ENCODE data around the gene PHTF2.
A peak's percentile ranks its signal among the peaks of the same experiment; 100 is the strongest.
"Not testable (repeated sequence)": the region's sequence is repeated elsewhere in the genome, so short reads cannot be mapped to it uniquely, and the experiment has no call there.

Gene PHTF2

GRCh38 chr7:77798394-77799077 is at the start of gene PHTF2, which contains the start of gene TMEM60:
Gene PHTF2 (plus strand): TSS chr7:77798773.
Gene TMEM60 (minus strand): TSS chr7:77798434. CDS start chr7:77794373, 4,061 bp downstream.
- DNase-seq = peak; percentile 88 to 94

- DNase-seq = no peak
Observed at GRCh38 chr7:77752016-77752415, 46.6 kb upstream of the PHTF2 start.

DNA sequence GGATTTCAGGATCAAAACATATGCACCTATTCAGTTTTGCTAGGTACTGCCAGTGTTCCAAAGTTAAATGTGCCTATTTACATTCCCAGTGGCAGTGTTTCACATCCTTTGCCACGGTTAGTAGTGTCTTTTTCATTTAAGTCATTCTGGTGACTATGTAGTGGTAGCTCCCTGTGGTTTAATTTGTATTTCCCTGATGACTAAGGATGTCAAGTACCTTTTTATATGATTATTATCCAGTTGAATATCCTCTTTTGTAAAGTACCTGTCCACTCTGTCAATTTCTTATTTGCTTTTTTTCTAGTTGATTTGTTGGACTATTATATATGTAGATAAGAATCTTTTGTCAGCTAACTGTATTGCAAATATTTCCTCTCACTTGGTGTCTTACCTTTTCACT is 45.4 kb upstream of the PHTF2 start:
- DNase-seq = no peak

DNA sequence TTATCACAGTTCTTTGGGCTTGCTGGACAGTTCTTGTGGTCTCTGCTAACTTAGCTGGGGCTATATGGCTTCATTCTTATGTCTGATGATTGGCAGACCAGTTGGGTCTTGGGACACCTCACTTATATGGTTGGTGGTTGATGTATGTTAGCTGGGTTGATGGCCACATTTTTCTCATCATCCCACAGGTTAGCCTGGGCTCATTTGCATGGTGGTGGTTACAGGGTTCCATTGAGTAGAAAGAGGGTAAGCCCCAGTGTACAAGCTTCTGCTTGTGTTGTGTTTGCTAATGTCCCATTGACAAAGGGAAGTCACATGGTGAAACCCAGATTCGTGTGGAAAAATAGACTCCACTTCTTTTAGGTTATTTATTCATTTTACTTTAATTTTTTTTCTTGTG is 41.0 kb upstream of the PHTF2 start:
- no peak for DNase-seq

- DNase-seq = peak; percentile 21 to 46
Observed at GRCh38 chr7:77759294-77759889, 39.2 kb upstream of the PHTF2 start.

- DNase-seq = no peak
Observed at GRCh38 chr7:77760809-77761453, 37.6 kb upstream of the PHTF2 start.

DNA sequence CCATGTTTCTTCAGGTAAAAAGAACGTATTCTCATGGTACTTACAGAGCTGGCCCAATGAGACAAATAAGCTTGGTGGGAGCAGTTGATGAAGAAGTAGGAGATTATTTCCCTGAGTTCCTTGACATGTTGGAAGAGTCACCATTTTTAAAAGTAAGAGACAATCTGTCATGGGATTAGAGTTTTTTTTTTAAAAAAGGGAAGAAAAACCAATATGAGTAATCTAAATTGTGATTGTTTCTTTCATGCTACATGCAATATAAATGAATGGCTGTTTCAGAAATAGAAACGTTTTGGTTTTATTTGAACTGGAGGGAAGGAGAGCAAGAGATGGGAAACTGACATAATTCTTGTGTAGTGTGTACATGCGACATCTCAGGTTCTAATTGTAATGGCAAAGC is 33.1 kb upstream of the PHTF2 start:
- no peak for DNase-seq

DNA sequence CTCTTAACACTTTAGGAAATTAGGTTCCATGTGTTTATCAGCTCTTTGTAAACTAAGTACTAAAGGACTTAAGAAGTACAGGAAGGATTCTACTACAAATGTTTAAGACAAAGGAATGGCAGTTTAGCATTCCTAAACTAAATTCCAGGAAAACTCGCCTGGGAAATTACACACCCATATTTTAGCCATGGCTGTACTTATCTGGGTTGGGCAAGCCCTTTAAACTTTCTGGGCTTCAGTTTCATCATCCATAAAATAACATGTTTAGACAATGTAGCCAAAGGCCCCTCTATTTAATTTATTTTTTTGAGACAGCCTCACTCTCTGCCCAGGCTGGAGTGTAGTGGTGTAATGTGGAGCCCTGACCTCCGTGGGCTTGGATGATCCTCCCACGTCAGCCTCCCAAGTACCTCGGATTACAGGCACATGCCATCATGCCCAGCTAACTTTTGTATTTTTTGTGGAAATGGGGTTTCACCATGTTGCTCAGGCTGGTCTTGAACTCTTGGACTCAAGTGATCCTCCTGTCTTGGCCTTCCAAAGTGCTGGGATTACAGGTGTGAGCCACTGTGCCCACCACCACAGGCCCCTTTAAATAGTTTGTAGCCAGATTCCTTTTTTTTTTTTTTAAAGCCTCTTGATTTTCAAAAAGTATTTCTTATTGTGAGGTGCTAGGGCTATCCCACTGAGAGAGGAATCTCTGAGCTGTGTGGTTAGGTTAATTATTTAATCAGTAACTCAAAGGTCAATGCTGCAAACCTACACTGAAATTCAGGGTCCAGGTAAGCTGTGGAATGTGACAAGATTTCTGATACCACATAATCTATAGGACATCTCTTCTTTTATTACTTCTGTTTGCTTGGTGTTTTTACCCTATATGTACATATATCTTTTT is 32.4 kb upstream of the PHTF2 start:
- DNase-seq = no peak

- no peak for DNase-seq
Observed at GRCh38 chr7:77766801-77767605, 31.6 kb upstream of the PHTF2 start.

GRCh38 chr7:77770316-77770715 is 28.3 kb upstream of the PHTF2 start:
- no peak for DNase-seq

- DNase-seq = no peak
Observed at GRCh38 chr7:77771901-77772300, 26.7 kb upstream of the PHTF2 start.

DNA sequence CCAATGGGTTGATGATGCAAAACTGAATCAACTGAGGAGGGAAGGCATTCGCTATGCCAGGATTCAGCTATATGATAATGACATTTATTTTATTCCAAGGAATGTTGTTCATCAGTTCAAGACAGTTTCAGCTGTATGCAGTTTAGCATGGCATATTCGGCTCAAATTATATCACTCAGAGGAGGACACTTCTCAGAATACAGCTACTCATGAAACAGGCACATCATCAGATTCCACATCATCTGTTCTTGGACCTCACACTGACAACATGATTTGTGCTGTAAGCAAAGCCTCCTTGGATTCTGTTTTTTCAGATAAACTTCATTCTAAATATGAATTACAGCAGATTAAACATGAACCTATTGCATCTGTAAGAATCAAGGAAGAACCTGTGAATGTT is 20.0 kb upstream of the PHTF2 start:
- DNase-seq = no peak

DNA sequence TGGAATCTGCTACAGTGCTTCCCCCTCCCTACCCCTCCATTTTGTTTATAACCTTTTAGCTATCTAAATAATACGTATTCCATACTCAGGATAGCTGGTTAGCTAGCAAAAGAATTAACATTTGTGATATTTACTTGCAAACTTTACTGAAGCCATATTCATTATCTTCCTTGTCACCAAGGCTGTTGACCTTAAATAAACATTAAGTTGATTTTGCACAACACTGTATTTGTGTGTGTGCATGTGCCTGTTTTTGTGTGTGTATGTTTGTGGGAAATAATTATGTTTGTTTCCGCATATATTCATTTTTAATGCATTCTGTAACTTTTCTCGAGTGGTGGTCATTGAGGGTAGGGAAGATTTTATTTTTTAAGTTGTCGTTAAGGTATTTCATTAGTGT is 16.2 kb upstream of the PHTF2 start:
- no peak for DNase-seq

GRCh38 chr7:77783111-77783510 is 15.5 kb upstream of the PHTF2 start:
- no peak for DNase-seq

GRCh38 chr7:77783545-77783944 is 15.0 kb upstream of the PHTF2 start:
- DNase-seq = no peak

DNA sequence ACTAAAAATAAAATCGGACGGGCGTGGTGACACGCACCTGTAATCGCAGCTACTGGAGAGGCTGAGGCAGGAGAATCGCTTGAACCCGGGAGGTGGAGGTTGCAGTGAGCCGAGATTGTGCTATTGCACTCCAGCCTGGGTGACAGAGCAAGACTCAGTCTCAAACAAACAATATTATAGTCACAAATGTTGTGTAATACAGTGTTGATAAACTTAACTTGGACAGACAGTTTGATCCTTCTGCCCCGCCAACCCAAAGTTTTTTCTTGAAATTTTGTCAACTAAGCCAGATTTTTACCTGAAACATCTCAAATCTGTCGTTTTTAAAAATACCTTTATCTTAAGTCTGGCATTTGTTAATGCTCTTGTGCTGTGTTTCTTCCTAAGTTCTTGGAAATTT is 14.1 kb upstream of the PHTF2 start:
- DNase-seq = not testable (repeated sequence)

DNA sequence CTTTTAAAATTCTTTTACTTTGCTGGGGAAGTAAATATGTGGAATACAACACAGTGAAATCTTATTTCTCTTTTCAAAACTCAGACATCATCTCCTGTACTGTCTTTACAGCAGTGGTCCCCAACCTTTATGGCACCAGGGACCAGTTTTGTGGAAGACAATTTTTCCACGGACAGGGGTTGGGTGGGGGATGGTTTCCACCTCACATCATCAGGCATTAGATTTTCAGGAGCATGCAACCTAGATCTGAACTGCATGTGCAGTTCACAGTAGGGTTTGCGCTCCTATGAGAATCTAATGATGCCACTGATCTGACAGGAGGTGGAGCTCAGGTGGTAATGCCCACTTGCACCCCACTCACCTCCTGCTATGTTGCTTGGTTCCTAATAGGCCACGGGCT is 12.6 kb upstream of the PHTF2 start:
- DNase-seq = no peak

GRCh38 chr7:77786741-77787140 is 11.8 kb upstream of the PHTF2 start:
- DNase-seq = no peak

- no peak for DNase-seq
Observed at GRCh38 chr7:77788327-77788902, 10.2 kb upstream of the PHTF2 start.

DNA sequence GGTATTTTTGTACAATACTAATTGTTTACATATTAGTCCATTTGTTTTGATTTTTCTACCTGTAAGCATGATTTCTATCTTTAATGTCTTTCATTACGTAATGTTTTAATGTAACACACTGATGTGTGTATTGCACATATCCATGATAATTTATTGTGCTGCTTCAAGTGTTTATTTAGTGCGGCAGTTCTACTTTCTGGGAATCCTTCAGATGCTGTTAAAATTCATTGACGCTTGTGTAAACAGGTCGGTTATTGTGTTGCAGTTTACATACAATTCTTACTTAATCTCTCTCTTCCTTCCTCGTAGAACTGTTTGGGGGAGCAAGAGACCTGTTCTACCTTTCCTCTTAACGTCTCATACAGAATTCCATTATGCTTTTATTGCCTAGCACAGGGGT is 7.2 kb upstream of the PHTF2 start:
- DNase-seq = no peak

GRCh38 chr7:77791956-77792355 is 6.6 kb upstream of the PHTF2 start:
- DNase-seq = no peak

GRCh38 chr7:77794000-77794399 is 4.6 kb upstream of the PHTF2 start:
- no peak for DNase-seq

All from NCI-H446 (cell line).